KOPT-K1 (cell line): ENCODE results near the gene PNP.
"Not testable (repeated sequence)": the region's sequence is repeated elsewhere in the genome, so short reads cannot be mapped to it uniquely, and the experiment has no call there.

ENCODE experiments used
- H3K27ac ChIP-seq: fragments of 200-600 bp; sonication (generic); 2 replicates; pipeline ENCODE4 v1.5.1; 2016; ENCODE audit warnings: antibody characterized with exemption, mild to moderate bottlenecking, low read depth, low read length; ENCODE audit not compliant: poor library complexity, severe bottlenecking
- H3K36me3 ChIP-seq: fragments of 200-600 bp; sonication (generic); 2 replicates; pipeline ENCODE4 v1.5.1; 2017; ENCODE audit warnings: antibody characterized with exemption, mild to moderate bottlenecking, low read length, moderate library complexity; ENCODE audit not compliant: insufficient read depth
- H3K9me3 ChIP-seq: fragments of 200-600 bp; sonication (generic); 2 replicates; pipeline ENCODE4 v1.5.1; 2017; ENCODE audit warnings: antibody characterized with exemption, low read length, mild to moderate bottlenecking; ENCODE audit not compliant: insufficient read depth, poor library complexity, severe bottlenecking

PNP gene

DNA sequence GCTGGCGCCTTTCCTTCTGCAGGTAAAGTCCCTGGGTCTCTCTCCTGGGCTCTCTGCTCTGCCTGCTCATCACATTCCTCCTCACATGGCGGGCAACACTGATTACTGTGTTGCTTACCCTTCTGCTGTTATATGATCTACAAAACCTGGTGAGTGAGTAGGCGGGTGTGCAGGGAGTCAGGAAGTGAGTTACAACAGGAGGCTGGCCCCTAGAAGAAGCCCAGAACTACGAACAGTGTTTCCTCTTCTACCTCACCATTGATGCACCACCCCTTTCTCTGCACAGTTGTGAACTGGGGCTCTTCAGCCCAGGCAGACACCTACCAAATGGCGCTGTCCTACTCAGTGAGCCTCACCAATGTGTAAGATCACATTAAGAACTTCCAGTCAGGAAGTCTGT, 28.3 kb upstream of the PNP start:
- peaks cover 16% of the 10 kb centered on the region for H3K36me3 ChIP-seq
- no peaks in the 10 kb centered on the region for H3K9me3 ChIP-seq
- peak overlapping the region; percentile 35 for H3K27ac ChIP-seq

DNA sequence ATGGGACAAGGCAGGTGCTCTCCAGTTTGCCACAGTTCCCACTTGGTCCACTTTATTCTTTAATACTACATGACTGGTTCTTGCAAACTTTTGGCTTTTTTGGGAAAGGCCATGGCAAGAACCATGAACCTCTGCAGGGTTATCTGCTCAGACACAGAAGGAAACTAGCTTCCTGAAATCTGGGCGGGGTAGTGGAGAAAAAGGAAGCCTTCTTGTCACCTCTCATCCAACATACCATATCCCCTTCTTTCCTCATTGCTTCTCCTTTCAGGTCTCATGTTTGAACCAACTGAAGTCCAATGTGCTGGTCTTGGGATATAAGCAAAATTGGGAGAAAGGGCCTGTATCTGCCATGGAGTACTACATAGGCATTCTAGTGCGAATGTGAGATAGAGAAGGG, 27.7 kb upstream of the PNP start:
- peaks cover 22% of the 10 kb centered on the region for H3K36me3 ChIP-seq
- peak overlapping the region; percentile 35 for H3K27ac ChIP-seq
- H3K9me3 ChIP-seq = no peaks in the 10 kb centered on the region

DNA sequence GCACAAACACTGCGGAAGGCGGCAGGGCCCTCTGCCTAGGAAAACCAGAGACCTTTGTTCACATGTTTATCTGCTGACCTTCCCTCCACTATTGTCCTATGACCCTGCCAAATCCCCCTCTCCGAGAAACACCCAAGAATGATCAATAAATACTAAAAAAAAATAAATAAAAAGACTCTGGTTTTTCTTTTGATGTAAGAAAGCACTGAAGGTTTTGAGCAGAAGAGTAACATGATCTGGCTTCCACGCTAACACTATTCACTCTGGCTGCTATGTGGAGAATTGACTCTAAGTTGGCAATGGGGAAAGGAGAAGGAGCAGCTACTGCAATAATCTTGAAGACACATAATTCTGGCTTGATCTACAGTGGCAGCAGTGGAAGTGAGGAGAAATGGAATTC, 25.6 kb upstream of the PNP start:
- not testable (repeated sequence) for H3K9me3 ChIP-seq, H3K27ac ChIP-seq
- H3K36me3 ChIP-seq = peaks cover 44% of the 10 kb centered on the region

DNA sequence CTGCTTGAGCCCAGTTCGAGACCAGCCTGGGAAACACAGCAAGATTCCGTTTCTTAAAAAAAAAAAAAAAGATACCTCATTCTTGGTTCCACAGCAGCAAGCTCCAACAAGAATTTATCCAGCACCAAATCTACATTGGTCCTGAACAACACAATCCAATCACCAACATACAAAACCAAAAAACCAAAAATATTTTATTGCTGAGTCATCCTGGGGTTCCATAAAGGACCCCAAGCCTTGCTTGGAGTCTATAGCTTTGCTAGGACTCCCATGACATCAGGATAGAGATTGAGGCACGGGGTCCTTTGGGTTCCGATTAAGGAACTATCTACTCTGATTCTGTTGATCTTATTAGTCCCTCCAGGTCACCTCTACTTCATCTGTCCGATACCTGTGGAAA, 22.3 kb upstream of the PNP start:
- Histone ChIP-seq H3K9me3 (no peaks in the 10 kb centered on the region), H3K27ac (no peak overlapping the region), H3K36me3 (peaks cover 76% of the 10 kb centered on the region)

DNA sequence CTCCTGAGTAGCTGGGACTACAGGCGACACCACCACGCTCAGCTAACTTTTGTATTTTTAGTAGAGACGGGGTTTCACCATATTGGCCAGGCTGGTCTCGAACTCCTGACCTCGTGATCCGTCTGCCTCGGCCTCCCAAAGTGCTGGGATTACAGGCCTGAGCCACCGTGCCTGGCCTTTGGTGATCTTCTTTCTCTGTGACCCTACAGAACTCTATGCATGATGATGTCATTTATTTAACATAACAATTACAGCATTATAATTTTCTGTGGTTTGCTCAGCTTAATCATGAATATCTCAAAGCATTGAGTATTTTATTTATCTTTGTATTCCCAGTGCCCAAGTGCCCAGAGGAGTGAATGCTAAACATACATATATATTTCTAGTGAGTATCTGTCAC, 16.4 kb upstream of the PNP start:
- peaks cover 70% of the 10 kb centered on the region for H3K36me3 ChIP-seq
- not testable (repeated sequence) for H3K27ac ChIP-seq, H3K9me3 ChIP-seq

DNA sequence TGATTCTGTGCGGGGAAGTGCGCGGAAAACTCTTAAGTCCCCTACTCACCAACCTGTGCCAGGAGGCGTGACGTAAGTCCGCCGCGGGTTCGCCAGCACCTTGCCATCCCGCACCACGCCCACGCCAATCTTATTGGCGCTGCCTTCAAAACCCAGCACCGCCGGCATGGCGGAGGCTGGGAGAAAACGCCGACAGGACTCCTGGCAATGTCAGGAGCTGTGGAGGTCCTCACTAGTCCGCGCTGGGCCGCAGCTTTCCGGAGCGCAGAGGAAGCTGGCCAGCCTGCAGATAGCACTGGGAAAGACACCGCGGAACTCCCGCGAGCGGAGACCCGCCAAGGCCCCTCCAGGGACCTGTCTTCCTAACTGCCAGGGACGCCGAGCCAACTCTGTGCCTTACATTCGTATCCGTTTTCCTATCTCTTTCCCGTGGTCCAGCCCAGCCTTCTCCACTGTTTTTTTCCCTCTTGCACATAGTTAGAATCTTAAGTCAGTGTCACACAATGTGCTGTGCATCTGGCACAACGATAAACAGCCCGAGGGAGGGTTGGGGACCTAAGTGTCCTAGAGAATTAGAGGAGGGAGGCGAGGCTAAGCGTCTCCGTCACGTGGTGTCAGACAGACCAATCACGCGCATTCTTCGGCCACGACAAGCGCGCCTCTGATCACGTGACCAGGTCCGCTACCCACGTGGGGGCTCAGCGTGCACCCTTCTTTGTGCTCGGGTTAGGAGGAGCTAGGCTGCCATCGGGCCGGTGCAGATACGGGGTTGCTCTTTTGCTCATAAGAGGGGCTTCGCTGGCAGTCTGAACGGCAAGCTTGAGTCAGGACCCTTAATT, 14.5 kb upstream of the PNP start, which contains the start of the genes APEX1 and OSGEP:
TSS of gene APEX1 (plus strand) at position 711 of the 839 bp plus-strand sequence. CDS start 420 bp downstream, outside the sequence.
TSS of gene OSGEP (minus strand) at position 297 of the 839 bp plus-strand sequence. CDS start at position 168, 129 bp downstream.
- Histone ChIP-seq H3K9me3 (no peaks in the 10 kb centered on the region), H3K36me3 (peaks cover 70% of the 10 kb centered on the region)

DNA sequence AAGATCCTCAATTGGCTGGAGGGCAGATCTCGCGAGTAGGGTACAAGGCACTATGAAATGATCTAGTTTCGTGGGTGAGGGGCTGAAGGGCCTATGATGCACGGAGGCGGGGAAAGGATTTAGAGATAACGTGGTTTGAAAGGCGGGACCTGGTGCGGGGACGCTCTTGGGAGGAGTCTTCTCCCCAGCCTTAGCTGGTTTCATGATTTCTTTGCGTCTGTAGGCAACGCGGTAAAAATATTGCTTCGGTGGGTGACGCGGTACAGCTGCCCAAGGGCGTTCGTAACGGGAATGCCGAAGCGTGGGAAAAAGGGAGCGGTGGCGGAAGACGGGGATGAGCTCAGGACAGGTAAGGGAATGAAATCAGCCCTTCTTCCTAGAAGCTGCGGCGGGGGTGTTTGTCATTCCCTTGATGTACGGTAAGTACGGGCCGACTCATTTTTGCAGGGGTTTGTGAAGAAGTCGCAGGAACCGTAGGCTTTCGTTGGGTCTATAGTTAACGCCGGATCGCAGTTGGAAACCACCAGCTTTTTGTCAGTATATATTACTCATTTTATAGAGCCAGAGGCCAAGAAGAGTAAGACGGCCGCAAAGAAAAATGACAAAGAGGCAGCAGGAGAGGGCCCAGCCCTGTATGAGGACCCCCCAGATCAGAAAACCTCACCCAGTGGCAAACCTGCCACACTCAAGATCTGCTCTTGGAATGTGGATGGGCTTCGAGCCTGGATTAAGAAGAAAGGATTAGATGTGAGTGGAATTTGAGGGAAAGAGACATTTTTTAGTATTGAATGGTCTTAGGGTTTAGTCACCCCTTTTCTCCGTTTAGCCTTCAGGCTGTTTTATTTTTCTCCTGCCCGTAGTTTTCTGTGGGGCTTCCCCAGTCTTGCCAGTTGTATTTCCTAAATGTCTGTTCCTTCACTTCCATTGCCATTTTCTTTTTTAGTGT, 13.6 kb upstream of the PNP start:
- no peaks in the 10 kb centered on the region for H3K9me3 ChIP-seq
- peaks cover 67% of the 10 kb centered on the region for H3K36me3 ChIP-seq
- peak overlapping the region; percentile 95 for H3K27ac ChIP-seq

More for the DNA sequence above, 14.5 kb upstream of the PNP start, which contains the start of the genes APEX1 and OSGEP:
- peak within 1 kb of the TSS; percentile 95 for H3K27ac ChIP-seq

DNA sequence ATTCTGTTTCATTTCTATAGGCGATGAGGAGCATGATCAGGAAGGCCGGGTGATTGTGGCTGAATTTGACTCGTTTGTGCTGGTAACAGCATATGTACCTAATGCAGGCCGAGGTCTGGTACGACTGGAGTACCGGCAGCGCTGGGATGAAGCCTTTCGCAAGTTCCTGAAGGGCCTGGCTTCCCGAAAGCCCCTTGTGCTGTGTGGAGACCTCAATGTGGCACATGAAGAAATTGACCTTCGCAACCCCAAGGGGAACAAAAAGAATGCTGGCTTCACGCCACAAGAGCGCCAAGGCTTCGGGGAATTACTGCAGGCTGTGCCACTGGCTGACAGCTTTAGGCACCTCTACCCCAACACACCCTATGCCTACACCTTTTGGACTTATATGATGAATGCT, 12.2 kb upstream of the PNP start:
- Histone ChIP-seq H3K9me3 (no peaks in the 10 kb centered on the region), H3K27ac (no peak overlapping the region), H3K36me3 (peaks cover 54% of the 10 kb centered on the region)

DNA sequence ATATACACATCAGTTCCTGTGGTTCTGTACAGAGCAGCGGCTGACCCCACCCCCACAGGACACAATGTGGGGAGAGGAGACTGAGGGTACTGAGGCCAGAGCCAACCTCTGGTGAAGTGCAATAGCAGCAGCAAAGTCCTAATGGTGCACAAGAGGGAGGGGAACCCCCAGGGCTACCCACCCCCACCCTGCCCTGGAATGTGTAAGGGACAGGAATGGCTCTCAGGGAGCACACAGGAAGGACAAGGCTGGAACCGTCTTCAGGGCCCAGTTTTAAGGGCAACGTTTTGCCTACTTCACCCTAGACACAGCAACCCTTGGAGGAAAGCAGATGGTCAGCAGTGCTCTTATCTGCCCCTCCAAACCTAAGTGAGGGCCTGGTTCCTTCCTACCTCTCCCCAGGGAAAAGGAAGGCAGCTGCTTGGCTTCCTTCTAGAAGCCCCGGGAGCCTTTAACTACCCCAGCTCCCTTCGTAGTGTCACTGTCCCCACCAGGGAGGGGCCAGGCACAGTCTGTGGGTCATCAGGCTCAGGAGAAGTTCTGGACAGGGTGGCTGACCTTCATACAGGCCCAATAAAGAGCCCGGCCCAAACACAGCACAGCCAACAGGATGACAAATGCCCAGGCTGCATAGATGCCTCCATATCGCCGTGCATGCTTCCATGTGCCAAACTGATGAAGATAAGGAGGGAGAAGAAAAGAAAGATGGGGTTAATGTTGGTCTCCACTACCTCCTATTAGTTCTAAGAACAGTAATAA, 11.0 kb upstream of the PNP start:
- Histone ChIP-seq H3K27ac (no peak overlapping the region), H3K9me3 (no peaks in the 10 kb centered on the region), H3K36me3 (peaks cover 45% of the 10 kb centered on the region)

DNA sequence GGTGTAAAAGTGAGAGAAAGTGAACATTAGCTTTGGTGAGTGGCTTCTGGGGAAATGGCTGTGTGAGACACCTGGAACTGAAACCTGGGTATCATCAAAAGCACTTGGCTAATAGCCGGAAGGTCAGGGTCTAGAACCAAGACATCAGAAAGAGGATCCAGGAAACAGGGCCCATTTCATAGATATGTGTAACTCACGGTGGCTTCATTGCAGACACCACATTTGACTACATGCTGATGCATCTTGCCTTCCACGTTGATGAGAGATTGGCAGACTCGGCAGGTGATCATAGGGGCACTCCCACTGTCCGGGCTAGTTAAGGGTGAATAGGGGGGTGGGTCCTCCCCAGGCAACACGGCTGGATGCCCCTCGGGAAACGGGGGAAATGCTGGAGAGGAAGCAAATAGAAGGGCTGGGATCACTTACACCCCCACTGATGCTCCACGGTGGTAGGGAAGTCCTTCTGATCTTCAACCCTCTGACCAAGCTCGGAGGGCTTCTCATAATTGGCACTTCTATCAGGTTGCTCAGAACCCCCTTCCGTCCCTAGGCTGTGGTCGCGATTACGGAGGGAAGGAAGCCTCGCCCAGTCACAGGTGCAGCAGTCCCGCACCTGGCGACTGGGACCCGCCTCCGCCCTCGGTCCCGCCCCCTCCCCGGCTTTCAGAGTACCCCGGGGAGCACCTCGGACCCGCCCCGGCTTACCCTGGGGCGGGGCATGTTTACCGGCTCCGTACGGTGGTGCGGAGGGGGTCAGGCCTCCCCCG, 8.6 kb upstream of the PNP start:
- H3K9me3 ChIP-seq = no peaks in the 10 kb centered on the region
- H3K27ac ChIP-seq = peak overlapping the region; percentile 73
- H3K36me3 ChIP-seq = peaks cover 45% of the 10 kb centered on the region

DNA sequence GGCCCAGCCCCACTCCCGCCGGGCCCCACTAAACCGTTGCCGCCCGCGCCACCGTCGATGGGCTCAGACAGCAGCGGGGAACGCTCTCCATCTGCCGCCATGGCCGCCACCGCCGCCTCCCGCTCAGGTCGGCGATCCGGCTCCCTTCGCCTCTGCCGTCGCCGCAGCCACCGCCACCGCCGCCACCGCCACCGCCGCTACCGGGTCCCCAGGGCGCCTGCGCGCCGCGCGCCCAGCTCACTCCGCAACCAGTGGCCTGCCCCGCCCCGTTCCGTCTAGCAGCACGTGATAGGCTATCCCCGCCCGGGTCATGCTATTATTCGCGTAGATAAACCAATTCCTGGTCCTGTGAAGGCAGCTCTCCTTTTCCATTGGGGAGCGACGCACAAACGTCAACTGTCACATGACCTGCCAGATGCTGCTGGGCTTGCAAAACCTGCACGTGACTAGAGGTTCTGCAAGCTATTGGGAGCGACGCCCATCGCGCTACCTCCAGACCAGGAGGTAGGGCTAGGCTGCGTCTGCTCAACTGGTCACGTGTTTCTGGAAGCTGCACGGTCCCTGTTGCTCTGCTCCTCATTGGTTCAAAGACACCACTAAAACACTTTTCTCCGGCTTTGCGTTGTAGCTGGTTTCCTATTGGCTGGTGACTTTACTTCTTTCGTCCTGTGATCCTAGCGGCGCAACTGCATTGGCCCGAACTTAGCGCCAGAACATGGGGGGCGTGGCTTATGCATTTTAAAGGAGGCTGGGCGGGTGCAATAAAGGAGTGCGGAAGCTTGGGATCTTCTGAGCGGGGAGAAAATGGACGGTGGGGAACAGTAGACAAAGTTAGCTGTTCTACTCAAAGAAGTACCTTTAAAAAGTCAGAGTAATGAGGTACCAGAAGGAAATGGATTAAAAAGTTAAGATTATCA, 7.7 kb upstream of the PNP start, which contains the start of gene PIP4P1:
TSS of gene PIP4P1 (minus strand) at position 210 of the 917 bp plus-strand sequence. CDS start at position 101, 109 bp downstream.
- H3K9me3 ChIP-seq = no peaks in the 10 kb centered on the region
- H3K36me3 ChIP-seq = peaks cover 39% of the 10 kb centered on the region
- peak within 1 kb of the TSS; percentile 73 for H3K27ac ChIP-seq

DNA sequence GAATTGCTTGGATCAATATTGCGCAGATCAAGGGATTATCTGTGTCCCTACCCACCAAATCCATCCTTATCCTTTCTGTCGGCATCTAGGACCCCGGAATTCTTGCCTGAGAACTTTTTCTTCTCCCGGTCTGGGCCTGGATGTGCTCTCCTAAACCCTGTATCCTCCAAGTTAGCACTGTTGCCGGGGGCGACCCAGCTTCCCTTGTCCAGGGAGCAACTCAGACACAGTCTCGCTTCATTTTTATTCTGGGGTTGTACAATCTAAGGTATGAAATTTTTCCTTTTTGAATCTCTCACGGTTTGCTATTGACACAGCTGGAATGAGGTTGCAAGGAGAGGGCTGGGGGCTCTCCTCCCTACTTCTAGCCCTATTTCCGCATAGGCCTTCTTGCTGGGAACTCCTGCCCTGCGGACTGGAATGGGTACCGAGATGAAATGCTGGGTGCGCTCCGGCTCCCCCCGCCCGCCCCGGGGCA, 403 bp upstream of the PNP start:
- H3K36me3 ChIP-seq = peaks cover 26% of the 10 kb centered on the region
- no peaks in the 10 kb centered on the region for H3K9me3 ChIP-seq
- peak overlapping the region; percentile 84 for H3K27ac ChIP-seq
